HG03108 (cell line): ENCODE data around the gene UBXN1.

ENCODE experiments used
- ATAC-seq: cut with Tn5 transposase; IDR thresholded peaks from one replicate; pipeline ENCODE4 v1.9.1; 2021; ENCODE audit warnings: moderate library complexity; ENCODE audit not compliant: unreplicated experiment

UBXN1 gene

DNA sequence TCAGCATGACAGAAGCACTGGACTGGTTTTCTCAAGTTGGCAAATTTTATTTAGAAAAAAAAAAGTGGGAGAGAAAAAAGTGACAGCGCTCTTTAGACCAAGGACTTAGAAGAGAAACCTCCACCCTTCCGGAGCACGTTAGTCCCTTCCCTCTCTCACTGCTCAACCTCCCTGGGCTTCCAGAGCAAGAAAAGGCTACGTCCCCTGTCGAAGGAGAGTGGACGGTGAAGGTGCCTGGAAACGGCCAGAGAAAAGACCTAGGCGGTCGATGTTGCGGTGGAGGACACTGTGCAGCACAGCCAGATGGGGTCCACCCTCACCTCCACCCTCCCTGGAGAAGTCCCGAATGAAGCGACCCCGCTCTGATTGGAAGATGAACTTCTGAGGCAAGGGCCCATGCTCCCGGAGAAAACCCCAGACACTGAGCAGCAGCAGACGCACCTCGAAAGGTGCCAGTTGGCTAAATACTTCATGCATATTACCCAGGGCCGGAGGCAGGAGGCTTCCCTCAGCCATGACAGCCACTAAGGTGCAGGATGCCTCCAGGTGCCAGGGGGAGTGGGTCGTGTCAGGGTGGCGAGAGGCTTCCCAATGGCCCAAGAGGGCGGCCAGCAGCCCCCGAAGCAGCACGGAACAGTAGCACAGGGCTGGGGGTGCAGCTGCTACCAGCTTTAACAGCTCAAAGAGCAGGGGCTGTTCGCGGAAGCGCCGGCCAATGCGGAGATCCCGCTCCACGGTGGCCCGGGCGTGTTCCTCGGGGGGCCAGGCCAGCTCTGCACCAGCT is 31.9 kb downstream of the UBXN1 start:
- no peak for ATAC-seq

GRCh38 chr11:62645946-62646824 is 32.7 kb downstream of the UBXN1 start, which contains the start of gene GANAB:
Gene GANAB, minus strand, starts transcription at chr11:62646613. Its CDS starts 14 bp downstream, at chr11:62646599.
- ATAC-seq: peak; percentile 94

GRCh38 chr11:62645671-62645945 is 33.3 kb downstream of the UBXN1 start:
- no peak for ATAC-seq

- ATAC-seq: no peak
Measured at GRCh38 chr11:62644220-62644619, 34.7 kb downstream of the UBXN1 start.

DNA sequence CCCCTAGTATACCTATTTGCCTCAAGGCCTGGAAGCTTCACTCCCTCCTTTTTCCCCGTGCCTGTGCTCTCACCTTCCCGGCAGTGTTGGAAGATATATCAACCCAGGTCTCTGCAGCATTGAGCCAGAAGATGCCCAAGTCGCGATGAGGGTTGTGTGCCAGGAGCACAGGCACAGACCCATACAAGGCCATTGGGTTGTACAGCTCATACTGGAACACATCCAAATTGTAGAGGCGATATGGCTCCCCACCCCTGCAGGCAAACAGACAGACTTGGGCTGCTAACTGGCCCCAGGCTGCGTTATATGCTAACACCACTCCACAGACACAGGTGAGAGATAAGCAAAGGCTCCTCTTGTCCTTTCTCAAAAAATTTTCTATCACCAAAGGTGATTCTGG is 46.4 kb downstream of the UBXN1 start:
- ATAC-seq: no peak

- ATAC-seq: no peak
Measured at GRCh38 chr11:62627713-62628112, 51.2 kb downstream of the UBXN1 start.
